ENCODE results near the gene EMX1.

- TF ChIP-seq ZBTB17 (tag by site-specific recombination; IDR thresholded peaks at IDR 0.05) (no peak), PATZ1 (tag by site-specific recombination; IDR thresholded peaks at IDR 0.05) (no peak), CTCF (tag by site-specific recombination; IDR thresholded peaks at IDR 0.05) (no peak), ZNF398 (tag by site-specific recombination; IDR thresholded peaks at IDR 0.05) (no peak), TRIM28 (IDR thresholded peaks at IDR 0.05; ENCODE audit: borderline replicate concordance, low read length) (no peak), ZBTB49 (tag by site-specific recombination; IDR thresholded peaks at IDR 0.05; ENCODE audit: low read depth) (no peak)
Observed at GRCh38 chr2:72933646-72934151, 16.4 kb downstream of the EMX1 start.

Data from HEK293 (cell line).